HepG2 (cell line): Measurements from ENCODE around the gene VPS13C. TPM values are rescaled to one million over a fixed set of nuclear protein-coding genes. Genes with fewer than 3 reads are reported as not detected.

Experiments
- ATAD3A ChIP-seq: sonication (generic); formaldehyde crosslinking; IDR thresholded peaks from 2 replicates; pipeline ENCODE4 v1.4.0; 2020; ENCODE audit warnings: missing genetic modification reagents
- ATF7-NPFF ChIP-seq: sonication (generic); formaldehyde crosslinking; IDR thresholded peaks from 2 replicates; pipeline ENCODE4 v1.8.1; 2023; ENCODE audit warnings: mild to moderate bottlenecking, low read depth, missing genetic modification reagents, moderate library complexity
- BHLHE40 ChIP-seq: IDR thresholded peaks from 2 replicates; pipeline ENCODE4 v1.6.1; 2011; ENCODE audit warnings: low read length, improper control_type of control experiment
- ETV5 ChIP-seq: IDR thresholded peaks from 2 replicates; pipeline ENCODE4 v1.6.1; 2018; ENCODE audit warnings: missing biosample characterization, missing genetic modification reagents, inconsistent platforms, borderline replicate concordance
- ISL2 ChIP-seq: sonication (generic); formaldehyde crosslinking; IDR thresholded peaks from 2 replicates; pipeline ENCODE4 v1.5.0; 2020; ENCODE audit warnings: missing genetic modification reagents
- PAWR ChIP-seq: sonication (generic); formaldehyde crosslinking; IDR thresholded peaks from 2 replicates; pipeline ENCODE4 v1.4.0; 2020; ENCODE audit warnings: missing genetic modification reagents, mild to moderate bottlenecking, borderline replicate concordance
- PHF5A ChIP-seq: IDR thresholded peaks from one replicate; pipeline ENCODE4 v1.6.1; 2018; ENCODE audit warnings: low read depth, missing genetic modification reagents; ENCODE audit not compliant: unreplicated experiment
- SOX6 ChIP-seq, 2 experiments: fragments of 450-650 bp in 1 of 2; sonication (generic) in 1 of 2; formaldehyde crosslinking in 1 of 2; IDR thresholded peaks; 2 replicates each; pipeline versions ENCODE4 v1.4.0 to v1.6.1; 2017 to 2020; ENCODE audit warnings: antibody characterized with exemption in 1 of 2, mild to moderate bottlenecking in 1 of 2, missing genetic modification reagents in 1 of 2
- ZNF12 ChIP-seq: sonication (generic); formaldehyde crosslinking; IDR thresholded peaks from 2 replicates; pipeline ENCODE4 v1.5.0; 2020; ENCODE audit warnings: missing genetic modification reagents
- ZNF460 ChIP-seq: sonication (generic); formaldehyde crosslinking; IDR thresholded peaks from 2 replicates; pipeline ENCODE4 v1.5.1; 2020; ENCODE audit warnings: missing genetic modification reagents, mild to moderate bottlenecking, borderline replicate concordance
- ZNF768 ChIP-seq: sonication (generic); formaldehyde crosslinking; IDR thresholded peaks from 2 replicates; pipeline ENCODE4 v1.4.0; 2020; ENCODE audit warnings: missing genetic modification reagents
- polyA plus RNA-seq, 8 experiments: library from polyadenylated mRNA; depleted of rRNA in 3 of 8; stranded (reverse) in 7 of 8; unstranded in 1 of 8; fragments of >200 nt; fragmentation: Illumina TruSeq in 4 of 8; extraction: Trizol in 4 of 8; gene quantifications; 2 replicates each; pipeline versions ENCODE4 v1.2.1 to v1.2.3, GENCODE V29; 2011 to 2016; ENCODE audit warnings: low read depth in 4 of 8, missing spikeins in 1 of 8, mixed read lengths in 1 of 8; ENCODE audit not compliant: insufficient read depth in 1 of 8
- total RNA-seq, 5 experiments: library from RNA; depleted of rRNA; stranded (reverse); fragments of >200 nt; fragmentation: Illumina TruSeq; extraction: Trizol; gene quantifications; 2 replicates each; pipeline ENCODE4 v1.2.3, GENCODE V29; 2016; ENCODE audit warnings: low read depth in 1 of 5
- TF ChIP-seq, protein P1 (sequence below): sonication (generic); formaldehyde crosslinking; IDR thresholded peaks from 2 replicates; pipeline ENCODE4 v1.4.0; 2020; ENCODE audit warnings: missing genetic modification reagents, mild to moderate bottlenecking, borderline replicate concordance
- TF ChIP-seq, protein P2 (sequence below): sonication (generic); formaldehyde crosslinking; IDR thresholded peaks from 2 replicates; pipeline ENCODE4 v1.4.0; 2020; ENCODE audit warnings: missing genetic modification reagents
- TF ChIP-seq, protein P3 (sequence below): sonication (generic); formaldehyde crosslinking; IDR thresholded peaks from 2 replicates; pipeline ENCODE4 v1.9.0; 2021; ENCODE audit warnings: missing genetic modification reagents, mild to moderate bottlenecking, borderline replicate concordance
- TF ChIP-seq, protein P4 (sequence below): sonication (generic); formaldehyde crosslinking; IDR thresholded peaks from 2 replicates; pipeline ENCODE4 v1.4.0; 2020; ENCODE audit warnings: mild to moderate bottlenecking, missing genetic modification reagents

The VPS13C gene
- total and polyA plus RNA-seq, 2 of the 13 experiments (the other 11 are each of a cell fraction or from before 2014, with no cell fraction given): 10.9 to 26.8 TPM

DNA sequence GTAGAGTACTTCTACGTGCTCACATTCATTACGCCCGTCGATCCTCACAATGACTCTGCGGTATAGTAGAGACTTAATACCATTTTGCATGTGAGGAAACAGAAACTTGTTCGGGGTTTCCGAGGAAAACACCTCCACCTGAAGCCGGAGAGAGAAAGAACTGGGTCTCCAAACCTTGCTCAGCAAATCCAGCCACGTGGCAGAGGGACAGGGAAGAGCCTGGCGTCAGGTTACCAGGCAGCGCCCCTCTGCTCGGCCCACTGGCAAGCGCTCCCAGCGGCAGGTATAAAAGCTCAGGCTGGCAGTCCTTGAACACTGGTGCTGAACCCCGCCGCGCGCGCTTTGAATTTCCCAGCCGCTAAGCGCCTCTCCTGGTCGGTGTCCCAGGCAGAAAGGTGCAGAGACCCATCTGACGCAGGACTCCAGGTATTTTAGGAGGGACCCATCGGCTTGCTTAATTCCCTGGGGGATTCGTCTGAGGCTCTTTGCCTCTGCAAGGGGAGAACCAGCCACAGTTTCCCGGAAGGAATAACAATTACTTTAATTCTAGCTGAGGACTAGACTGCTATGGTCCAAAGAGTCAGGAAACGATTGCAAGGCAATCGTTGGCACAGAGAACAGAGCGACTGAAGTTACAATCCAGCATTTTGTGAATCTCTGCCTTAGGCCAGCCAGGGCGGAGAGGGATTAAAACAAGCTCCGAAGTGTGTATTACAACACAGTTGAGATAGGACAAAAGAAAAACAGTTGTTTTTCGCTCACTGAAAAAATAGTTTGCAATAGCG lies 6.6 kb upstream of the VPS13C start, which contains the start of gene C2CD4A (continued):
- TF ChIP-seq, protein P1, sequence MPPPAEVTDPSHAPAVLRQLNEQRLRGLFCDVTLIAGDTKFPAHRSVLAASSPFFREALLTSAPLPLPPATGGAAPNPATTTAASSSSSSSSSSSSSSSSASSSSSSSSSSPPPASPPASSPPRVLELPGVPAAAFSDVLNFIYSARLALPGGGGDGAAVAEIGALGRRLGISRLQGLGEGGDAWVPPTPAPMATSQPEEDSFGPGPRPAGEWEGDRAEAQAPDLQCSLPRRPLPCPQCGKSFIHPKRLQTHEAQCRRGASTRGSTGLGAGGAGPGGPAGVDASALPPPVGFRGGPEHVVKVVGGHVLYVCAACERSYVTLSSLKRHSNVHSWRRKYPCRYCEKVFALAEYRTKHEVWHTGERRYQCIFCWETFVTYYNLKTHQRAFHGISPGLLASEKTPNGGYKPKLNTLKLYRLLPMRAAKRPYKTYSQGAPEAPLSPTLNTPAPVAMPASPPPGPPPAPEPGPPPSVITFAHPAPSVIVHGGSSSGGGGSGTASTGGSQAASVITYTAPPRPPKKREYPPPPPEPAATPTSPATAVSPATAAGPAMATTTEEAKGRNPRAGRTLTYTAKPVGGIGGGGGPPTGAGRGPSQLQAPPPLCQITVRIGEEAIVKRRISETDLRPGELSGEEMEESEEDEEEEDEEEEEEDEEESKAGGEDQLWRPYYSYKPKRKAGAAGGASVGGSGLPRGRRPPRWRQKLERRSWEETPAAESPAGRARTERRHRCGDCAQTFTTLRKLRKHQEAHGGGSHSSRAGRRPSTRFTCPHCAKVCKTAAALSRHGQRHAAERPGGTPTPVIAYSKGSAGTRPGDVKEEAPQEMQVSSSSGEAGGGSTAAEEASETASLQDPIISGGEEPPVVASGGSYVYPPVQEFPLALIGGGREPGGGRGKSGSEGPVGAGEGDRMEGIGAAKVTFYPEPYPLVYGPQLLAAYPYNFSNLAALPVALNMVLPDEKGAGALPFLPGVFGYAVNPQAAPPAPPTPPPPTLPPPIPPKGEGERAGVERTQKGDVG (CRISPR knock-in tag): 0 out of 2 replicates have a peak, but pooled peaks have one; percentile 28
- TF ChIP-seq ZNF12 (CRISPR knock-in tag): 0 out of 2 replicates have a peak, but pooled peaks have one; percentile 41
- TF ChIP-seq, protein P2, sequence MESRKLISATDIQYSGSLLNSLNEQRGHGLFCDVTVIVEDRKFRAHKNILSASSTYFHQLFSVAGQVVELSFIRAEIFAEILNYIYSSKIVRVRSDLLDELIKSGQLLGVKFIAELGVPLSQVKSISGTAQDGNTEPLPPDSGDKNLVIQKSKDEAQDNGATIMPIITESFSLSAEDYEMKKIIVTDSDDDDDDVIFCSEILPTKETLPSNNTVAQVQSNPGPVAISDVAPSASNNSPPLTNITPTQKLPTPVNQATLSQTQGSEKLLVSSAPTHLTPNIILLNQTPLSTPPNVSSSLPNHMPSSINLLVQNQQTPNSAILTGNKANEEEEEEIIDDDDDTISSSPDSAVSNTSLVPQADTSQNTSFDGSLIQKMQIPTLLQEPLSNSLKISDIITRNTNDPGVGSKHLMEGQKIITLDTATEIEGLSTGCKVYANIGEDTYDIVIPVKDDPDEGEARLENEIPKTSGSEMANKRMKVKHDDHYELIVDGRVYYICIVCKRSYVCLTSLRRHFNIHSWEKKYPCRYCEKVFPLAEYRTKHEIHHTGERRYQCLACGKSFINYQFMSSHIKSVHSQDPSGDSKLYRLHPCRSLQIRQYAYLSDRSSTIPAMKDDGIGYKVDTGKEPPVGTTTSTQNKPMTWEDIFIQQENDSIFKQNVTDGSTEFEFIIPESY (CRISPR knock-in tag): no peak
- peak; percentile 68; the same call in 1 of the 2 replicates for TF ChIP-seq ATF7-NPFF (CRISPR knock-in tag)
- no peak for TF ChIP-seq SOX6 (IDR thresholded peaks at IDR 0.05)
- no peak for TF ChIP-seq SOX6 (CRISPR knock-in tag; IDR thresholded peaks at IDR 0.05)
- no peak for TF ChIP-seq PHF5A
- TF ChIP-seq ZNF460 (CRISPR knock-in tag): no peak
- TF ChIP-seq ISL2 (CRISPR knock-in tag): no peak
- no peak for TF ChIP-seq PAWR (CRISPR knock-in tag)
- TF ChIP-seq ZNF768 (CRISPR knock-in tag): peak; percentile 86
- TF ChIP-seq, protein P3, sequence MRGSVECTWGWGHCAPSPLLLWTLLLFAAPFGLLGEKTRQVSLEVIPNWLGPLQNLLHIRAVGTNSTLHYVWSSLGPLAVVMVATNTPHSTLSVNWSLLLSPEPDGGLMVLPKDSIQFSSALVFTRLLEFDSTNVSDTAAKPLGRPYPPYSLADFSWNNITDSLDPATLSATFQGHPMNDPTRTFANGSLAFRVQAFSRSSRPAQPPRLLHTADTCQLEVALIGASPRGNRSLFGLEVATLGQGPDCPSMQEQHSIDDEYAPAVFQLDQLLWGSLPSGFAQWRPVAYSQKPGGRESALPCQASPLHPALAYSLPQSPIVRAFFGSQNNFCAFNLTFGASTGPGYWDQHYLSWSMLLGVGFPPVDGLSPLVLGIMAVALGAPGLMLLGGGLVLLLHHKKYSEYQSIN: no peak
- 0 out of 2 replicates have a peak, but pooled peaks have one; percentile 11 for TF ChIP-seq ETV5 (CRISPR knock-in tag)
- TF ChIP-seq, protein P4, sequence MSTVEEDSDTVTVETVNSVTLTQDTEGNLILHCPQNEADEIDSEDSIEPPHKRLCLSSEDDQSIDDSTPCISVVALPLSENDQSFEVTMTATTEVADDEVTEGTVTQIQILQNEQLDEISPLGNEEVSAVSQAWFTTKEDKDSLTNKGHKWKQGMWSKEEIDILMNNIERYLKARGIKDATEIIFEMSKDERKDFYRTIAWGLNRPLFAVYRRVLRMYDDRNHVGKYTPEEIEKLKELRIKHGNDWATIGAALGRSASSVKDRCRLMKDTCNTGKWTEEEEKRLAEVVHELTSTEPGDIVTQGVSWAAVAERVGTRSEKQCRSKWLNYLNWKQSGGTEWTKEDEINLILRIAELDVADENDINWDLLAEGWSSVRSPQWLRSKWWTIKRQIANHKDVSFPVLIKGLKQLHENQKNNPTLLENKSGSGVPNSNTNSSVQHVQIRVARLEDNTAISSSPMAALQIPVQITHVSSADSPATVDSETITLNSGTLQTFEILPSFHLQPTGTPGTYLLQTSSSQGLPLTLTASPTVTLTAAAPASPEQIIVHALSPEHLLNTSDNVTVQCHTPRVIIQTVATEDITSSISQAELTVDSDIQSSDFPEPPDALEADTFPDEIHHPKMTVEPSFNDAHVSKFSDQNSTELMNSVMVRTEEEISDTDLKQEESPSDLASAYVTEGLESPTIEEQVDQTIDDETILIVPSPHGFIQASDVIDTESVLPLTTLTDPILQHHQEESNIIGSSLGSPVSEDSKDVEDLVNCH (CRISPR knock-in tag): no peak
- no peak for TF ChIP-seq ATAD3A (CRISPR knock-in tag)
- no peak for TF ChIP-seq BHLHE40
